Measurements from ENCODE around the gene PLAGL1. TPM values are rescaled to one million over a fixed set of nuclear protein-coding genes. Genes with fewer than 3 reads are reported as not detected.
"Not testable (repeated sequence)": the region's sequence is repeated elsewhere in the genome, so short reads cannot be mapped to it uniquely, and the experiment has no call there.

Gene PLAGL1
- total RNA-seq, 4 donors from 2014 or later: 14.2 to 25.4 (median 15.8) TPM

DNA sequence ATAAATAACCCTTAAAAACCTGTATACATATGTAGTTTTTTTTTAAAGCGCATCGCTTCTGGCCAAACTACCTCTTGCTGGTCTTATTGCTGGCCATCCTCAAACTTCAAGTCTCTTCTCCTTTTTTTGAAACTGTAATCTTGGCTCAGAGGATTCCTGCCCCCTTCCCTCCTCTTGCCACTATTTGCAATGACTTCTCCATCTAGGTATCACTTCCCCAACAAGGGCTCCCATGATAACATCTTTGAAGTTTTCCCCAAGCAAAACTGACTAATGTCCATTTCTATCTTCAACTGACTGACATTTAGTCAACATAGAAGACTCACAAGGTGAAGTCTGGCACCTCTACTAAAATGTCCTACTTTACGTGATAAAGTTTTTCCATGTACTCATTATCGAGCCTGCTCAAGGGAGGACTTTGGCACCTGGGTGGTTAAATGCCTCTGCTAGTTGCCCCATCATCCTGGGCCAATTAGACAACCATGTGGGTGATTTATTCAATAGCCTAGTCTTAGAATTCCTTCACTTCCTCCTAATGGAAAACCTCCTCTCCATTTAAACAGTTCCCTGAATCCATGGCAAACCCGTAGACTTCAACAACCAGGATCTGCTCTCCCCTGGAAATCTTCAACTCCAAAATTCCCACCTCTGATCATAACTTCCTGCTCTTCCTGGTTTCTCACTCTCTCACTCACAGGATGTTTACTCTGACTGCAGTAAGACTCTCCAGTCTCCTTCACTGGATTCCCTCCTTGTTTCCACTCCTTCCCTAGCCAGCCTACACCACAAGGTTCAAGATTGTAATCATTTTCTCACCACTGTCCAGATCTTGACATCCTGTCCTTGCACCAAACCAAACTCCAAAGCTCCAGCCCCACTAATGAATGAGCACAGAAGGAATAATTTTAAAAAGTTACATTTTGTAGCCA, 9.4 kb upstream of the PLAGL1 start:
- DNase-seq: no peak
- 80 to 83% methylated on average over 5 of the region's 5 CpGs for WGBS, 2 donors
- no peak overlapping the region for H3K4me3 ChIP-seq
- no peaks in the 10 kb centered on the region for H3K27me3 ChIP-seq
- H3K27ac ChIP-seq: no peak overlapping the region
- intact Hi-C loops (cut with DNase I): no loop called here
- no peaks in the 10 kb centered on the region for H3K36me3 ChIP-seq
- no peaks in the 10 kb centered on the region for H3K9me3 ChIP-seq
- TF ChIP-seq, protein P1, sequence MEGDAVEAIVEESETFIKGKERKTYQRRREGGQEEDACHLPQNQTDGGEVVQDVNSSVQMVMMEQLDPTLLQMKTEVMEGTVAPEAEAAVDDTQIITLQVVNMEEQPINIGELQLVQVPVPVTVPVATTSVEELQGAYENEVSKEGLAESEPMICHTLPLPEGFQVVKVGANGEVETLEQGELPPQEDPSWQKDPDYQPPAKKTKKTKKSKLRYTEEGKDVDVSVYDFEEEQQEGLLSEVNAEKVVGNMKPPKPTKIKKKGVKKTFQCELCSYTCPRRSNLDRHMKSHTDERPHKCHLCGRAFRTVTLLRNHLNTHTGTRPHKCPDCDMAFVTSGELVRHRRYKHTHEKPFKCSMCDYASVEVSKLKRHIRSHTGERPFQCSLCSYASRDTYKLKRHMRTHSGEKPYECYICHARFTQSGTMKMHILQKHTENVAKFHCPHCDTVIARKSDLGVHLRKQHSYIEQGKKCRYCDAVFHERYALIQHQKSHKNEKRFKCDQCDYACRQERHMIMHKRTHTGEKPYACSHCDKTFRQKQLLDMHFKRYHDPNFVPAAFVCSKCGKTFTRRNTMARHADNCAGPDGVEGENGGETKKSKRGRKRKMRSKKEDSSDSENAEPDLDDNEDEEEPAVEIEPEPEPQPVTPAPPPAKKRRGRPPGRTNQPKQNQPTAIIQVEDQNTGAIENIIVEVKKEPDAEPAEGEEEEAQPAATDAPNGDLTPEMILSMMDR (IDR thresholded peaks at IDR 0.05): no peak
- no peak for TF ChIP-seq POLR2A (IDR thresholded peaks at IDR 0.05)
- no peaks in the 10 kb centered on the region for H3K4me1 ChIP-seq

DNA sequence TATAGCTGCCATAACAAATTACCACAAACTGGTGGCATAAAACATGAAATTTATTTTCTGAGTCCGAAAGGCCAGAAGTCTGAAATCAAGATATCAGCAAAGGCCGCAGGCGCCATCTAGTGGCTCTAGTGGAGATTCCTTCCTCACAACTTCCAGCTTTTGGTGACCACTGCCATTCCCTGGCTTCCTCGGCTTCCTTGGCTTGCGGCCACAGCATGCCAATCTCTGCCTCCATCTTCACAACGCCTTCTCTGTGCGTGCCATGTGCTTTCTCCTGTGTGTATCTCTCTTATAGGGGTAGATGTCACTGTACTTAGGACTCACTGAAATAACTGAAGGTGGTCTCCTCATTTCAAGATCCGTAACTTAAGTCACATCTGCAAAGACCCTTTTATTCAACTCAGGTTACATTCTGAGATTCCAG, 5.4 kb upstream of the PLAGL1 start:
- no peak for DNase-seq
- Histone ChIP-seq H3K36me3 (no peaks in the 10 kb centered on the region), H3K4me3 (no peak overlapping the region), H3K9me3 (no peaks in the 10 kb centered on the region), H3K27ac (no peak overlapping the region), H3K4me1 (peaks cover 0 to 2% (median 0%) of the 10 kb centered on the region in 3 donors), H3K27me3 (no peaks in the 10 kb centered on the region)
- intact Hi-C loops (cut with DNase I): loop anchor here (5.0 kb wide), 2 partner anchors 71 to 441 kb away; no protein-coding TSS in a partner anchor
- WGBS, 2 donors: 13 to 15% methylated on average over 8 of the region's 8 CpGs
- TF ChIP-seq, protein P1 (IDR thresholded peaks at IDR 0.05): peak; percentile 79 to 89 (median 88)
- TF ChIP-seq POLR2A (IDR thresholded peaks at IDR 0.05): no peak

DNA sequence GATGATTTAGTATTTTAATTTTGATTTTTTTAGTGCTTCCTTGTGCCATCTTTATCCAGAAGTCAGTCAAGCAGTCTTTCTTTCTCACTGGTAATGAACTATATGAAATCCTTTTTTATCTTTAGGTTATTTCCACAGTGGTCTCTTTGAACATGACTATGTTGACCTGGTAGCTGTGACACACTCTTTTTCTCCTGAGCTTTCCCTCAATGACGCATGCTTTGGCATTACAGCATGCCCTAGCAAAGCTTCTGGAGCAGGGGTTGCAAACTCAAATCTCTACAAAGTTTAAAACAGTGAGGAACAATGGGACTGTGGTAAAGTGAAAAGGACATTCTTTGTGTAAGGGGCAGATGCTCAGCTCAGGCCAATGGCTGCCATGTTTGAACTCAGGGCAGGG, 4.5 kb upstream of the PLAGL1 start:
- no peak overlapping the region for H3K4me3 ChIP-seq
- WGBS, 2 donors: 75% methylated on average over 1 of the region's 1 CpG; no CpG with 5 or more reads in 1 of the 2 donors
- H3K27me3 ChIP-seq: no peaks in the 10 kb centered on the region
- TF ChIP-seq, protein P1 (IDR thresholded peaks at IDR 0.05): no peak
- TF ChIP-seq POLR2A (IDR thresholded peaks at IDR 0.05): no peak
- no peak overlapping the region for H3K27ac ChIP-seq
- no peaks in the 10 kb centered on the region for H3K36me3 ChIP-seq
- H3K4me1 ChIP-seq: peaks cover 0 to 4% (median 0%) of the 10 kb centered on the region in 3 donors
- no peaks in the 10 kb centered on the region for H3K9me3 ChIP-seq
- intact Hi-C loops (cut with DNase I): loop anchor here (5.0 kb wide), 2 partner anchors 70 to 440 kb away; no protein-coding TSS in a partner anchor
- DNase-seq: no peak

DNA sequence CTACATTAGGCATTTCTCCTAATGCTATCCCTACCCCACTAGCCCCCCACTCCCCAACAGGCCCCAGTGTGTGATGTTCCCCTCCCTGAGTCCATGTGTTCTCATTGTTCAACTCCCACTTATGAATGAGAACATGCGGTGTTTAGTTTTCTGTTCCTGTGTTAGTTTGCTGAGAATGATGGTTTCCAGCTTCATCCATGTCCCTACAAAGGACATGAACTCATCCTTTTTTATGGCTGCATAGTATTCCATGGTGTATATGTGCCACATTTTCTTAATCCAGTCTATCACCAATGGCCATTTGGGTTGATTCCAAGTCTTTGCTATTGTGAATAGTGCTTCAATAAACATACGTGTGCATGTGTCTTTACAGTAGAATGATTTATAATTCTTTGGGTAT, 1.6 kb upstream of the PLAGL1 start:
- H3K36me3 ChIP-seq, H3K9me3 ChIP-seq, DNase-seq, H3K27me3 ChIP-seq, H3K27ac ChIP-seq, H3K4me3 ChIP-seq: not testable (repeated sequence)
- WGBS, 2 donors: 75 to 94% methylated on average over 2 of the region's 2 CpGs
- peaks cover 0 to 11% (median 0%) of the 10 kb centered on the region in 3 donors for H3K4me1 ChIP-seq
- intact Hi-C loops (cut with DNase I): loop anchor here (5.0 kb wide), 2 partner anchors 67 to 437 kb away; no protein-coding TSS in a partner anchor

DNA sequence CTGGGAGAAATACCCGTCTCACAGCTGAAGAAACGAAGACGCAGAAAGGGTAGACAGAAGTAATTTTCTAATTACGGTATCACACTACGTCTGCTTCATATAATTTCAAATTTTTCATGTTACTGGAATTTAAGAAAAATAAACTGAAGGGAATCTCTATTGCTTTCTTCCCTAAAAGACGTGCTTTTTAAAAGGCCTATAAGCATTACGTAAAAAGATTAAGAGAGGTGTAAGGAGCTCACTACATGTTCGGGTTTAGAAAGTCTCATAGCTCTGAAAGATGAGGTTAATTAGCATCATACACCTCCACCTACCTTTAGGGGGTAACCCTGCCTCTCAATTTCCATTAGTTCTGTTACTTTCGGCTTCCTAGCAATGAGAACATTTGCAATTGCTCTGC, 787 bp upstream of the PLAGL1 start:
- H3K27ac ChIP-seq: peak overlapping the region in 3 of 4 donors; percentile 73 to 87 (median 81)
- no peaks in the 10 kb centered on the region for H3K27me3 ChIP-seq
- intact Hi-C loops (cut with DNase I): no loop called here
- no peaks in the 10 kb centered on the region for H3K36me3 ChIP-seq
- peak overlapping the region in 3 of 4 donors; percentile 58 to 81 (median 76) for H3K4me3 ChIP-seq
- 74 to 87% methylated on average over 9 of the region's 9 CpGs for WGBS, 2 donors
- no peak for DNase-seq
- H3K4me1 ChIP-seq: peaks cover 0 to 11% (median 0%) of the 10 kb centered on the region in 3 donors
- H3K9me3 ChIP-seq: no peaks in the 10 kb centered on the region
- TF ChIP-seq, protein P1 (IDR thresholded peaks at IDR 0.05): no peak
- TF ChIP-seq POLR2A (IDR thresholded peaks at IDR 0.05): no peak
